GM06990 (cell line): Measurements from ENCODE around the gene PDIA2.

Experiments
- DNase-seq: peaks from one replicate; pipeline ENCODE4 v3.0.0-alpha.2; 2011; ENCODE audit not compliant: insufficient read length; ENCODE audit errors: extremely low read depth
- H3K27me3 ChIP-seq: replicated peaks from 2 replicates; pipeline ENCODE4 v1.6.0; 2011; ENCODE audit warnings: low read length; ENCODE audit not compliant: control insufficient read depth, insufficient read depth
- H3K36me3 ChIP-seq: 2 replicates; pipeline ENCODE4 v1.5.1; 2011; ENCODE audit warnings: low read length; ENCODE audit not compliant: control insufficient read depth, insufficient read depth
- H3K4me3 ChIP-seq: replicated peaks from 2 replicates; pipeline ENCODE4 v1.5.1; 2011; ENCODE audit warnings: low read depth, mild to moderate bottlenecking, control low read depth, low read length
- TF ChIP-seq, protein P1 (sequence below): IDR thresholded peaks from 2 replicates; pipeline ENCODE4 v1.5.1; 2011; ENCODE audit warnings: low read length, control low read depth, mild to moderate bottlenecking, inconsistent platforms; ENCODE audit not compliant: insufficient read depth, poor library complexity, severe bottlenecking

Gene PDIA2

DNA sequence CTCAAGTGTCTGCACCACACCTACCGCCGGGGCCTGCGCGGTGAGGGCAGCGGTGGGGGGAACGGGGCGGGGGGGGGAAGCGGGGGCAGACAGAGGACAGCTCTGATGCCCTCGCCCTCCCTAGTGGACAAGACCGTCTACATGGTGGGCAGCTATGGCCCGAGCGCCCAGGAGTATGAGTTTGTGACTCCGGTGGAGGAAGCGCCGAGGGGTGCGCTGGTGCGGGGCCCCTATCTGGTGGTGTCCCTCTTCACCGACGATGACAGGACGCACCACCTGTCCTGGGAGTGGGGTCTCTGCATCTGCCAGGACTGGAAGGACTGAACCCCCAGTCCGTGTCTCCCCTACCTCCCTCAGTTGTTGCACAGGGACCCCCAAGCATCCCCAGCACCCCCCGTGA is 473 bp upstream of the PDIA2 start:
- H3K27me3 ChIP-seq = no peaks in the 10 kb centered on the region
- H3K36me3 ChIP-seq = peaks cover 1% of the 10 kb centered on the region
- TF ChIP-seq, protein P1, sequence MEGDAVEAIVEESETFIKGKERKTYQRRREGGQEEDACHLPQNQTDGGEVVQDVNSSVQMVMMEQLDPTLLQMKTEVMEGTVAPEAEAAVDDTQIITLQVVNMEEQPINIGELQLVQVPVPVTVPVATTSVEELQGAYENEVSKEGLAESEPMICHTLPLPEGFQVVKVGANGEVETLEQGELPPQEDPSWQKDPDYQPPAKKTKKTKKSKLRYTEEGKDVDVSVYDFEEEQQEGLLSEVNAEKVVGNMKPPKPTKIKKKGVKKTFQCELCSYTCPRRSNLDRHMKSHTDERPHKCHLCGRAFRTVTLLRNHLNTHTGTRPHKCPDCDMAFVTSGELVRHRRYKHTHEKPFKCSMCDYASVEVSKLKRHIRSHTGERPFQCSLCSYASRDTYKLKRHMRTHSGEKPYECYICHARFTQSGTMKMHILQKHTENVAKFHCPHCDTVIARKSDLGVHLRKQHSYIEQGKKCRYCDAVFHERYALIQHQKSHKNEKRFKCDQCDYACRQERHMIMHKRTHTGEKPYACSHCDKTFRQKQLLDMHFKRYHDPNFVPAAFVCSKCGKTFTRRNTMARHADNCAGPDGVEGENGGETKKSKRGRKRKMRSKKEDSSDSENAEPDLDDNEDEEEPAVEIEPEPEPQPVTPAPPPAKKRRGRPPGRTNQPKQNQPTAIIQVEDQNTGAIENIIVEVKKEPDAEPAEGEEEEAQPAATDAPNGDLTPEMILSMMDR = no peak
- no peak for DNase-seq
- no peak overlapping the region for H3K4me3 ChIP-seq

DNA sequence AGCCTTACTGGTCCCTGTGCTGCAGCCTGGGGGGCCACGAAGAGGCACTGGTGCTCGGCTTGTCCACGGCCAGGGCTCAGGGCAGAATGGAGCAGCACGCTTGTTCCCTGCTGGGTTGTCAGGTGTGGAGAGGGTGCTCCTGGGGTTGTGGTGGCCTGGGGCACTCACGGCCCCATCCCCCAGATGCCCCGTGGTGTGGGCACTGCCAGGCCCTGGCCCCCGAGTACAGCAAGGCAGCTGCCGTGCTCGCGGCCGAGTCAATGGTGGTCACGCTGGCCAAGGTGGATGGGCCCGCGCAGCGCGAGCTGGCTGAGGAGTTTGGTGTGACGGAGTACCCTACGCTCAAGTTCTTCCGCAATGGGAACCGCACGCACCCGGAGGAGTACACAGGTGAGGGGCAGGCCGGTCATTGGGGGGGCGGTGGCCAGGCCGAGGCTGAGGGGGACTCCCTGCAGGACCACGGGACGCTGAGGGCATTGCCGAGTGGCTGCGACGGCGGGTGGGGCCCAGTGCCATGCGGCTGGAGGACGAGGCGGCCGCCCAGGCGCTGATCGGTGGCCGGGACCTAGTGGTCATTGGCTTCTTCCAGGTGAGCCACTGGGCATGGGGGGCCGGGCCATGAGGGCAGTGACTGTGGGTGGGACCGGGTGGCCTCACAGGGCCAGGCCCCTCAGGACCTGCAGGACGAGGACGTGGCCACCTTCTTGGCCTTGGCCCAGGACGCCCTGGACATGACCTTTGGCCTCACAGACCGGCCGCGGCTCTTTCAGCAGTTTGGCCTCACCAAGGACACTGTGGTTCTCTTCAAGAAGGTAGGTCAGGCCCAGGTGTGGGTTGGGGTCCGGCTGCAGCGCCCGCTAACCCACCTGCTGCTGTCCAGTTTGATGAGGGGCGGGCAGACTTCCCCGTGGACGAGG is 1.5 kb downstream of the PDIA2 start:
- TF ChIP-seq, protein P1 = no peak
- Histone ChIP-seq H3K4me3 (no peak overlapping the region), H3K36me3 (peaks cover 7% of the 10 kb centered on the region), H3K27me3 (no peaks in the 10 kb centered on the region)
- DNase-seq = no peak

DNA sequence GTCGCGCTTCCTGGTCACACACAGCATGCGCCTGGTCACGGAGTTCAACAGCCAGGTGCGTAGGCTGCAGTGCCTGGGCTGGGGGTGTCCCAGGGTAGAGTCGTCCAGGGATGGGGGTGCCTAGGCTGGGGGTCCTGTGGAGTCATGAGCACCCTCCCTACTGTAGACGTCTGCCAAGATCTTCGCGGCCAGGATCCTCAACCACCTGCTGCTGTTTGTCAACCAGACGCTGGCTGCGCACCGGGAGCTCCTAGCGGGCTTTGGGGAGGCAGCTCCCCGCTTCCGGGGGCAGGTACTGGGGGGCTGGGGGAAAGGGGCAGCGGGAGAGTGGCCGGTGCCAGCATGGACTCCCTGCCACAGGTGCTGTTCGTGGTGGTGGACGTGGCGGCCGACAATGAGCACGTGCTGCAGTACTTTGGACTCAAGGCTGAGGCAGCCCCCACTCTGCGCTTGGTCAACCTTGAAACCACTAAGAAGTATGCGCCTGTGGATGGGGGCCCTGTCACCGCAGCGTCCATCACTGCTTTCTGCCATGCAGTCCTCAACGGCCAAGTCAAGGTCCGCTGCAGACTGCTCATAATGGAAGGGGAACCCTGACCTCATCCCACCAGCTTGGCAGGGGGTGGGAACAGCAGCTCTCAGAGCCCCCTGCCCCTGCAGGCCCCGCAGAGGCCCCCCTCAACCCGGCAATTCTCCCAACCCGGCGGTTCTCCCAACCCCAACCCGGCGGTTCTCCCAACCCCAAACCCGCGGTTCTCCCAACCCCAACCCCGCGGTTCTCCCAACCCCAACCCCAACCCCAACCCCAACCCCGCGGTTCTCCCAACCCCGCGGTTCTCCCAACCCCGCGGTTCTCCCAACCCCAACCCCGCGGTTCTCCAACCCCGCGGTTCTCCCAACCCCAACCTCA is 2.4 kb downstream of the PDIA2 start:
- Histone ChIP-seq H3K27me3 (no peaks in the 10 kb centered on the region), H3K4me3 (no peak overlapping the region), H3K36me3 (peaks cover 8% of the 10 kb centered on the region)
- DNase-seq = peak; percentile 38
- TF ChIP-seq, protein P1 = no peak

DNA sequence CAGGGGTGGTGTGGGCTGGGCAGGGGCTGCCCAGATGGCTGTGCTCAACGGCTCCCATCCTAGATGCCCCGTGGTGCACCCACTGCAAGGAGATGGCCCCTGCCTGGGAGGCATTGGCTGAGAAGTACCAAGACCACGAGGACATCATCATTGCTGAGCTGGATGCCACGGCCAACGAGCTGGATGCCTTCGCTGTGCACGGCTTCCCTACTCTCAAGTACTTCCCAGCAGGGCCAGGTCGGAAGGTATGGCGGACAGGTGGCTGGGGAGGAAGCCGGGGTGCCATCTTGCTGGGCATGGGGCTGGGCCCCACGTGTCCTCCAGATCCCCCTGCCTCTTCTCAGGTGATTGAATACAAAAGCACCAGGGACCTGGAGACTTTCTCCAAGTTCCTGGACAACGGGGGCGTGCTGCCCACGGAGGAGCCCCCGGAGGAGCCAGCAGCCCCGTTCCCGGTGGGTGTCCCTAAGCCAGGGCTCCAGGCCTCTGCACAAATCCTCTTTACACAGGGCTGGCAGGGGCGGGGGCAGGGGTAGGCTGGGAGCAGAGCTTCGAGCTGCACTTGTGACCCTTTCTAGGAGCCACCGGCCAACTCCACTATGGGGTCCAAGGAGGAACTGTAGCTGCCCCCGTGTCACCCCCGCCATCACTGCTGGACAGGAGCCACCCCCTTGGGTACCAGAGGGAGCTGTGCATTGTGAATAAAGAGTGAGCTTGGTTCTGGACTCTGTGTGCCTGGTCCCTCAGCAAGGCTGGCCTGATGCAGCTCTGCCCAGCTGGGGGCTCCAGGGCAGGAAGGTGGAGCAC is 3.7 kb downstream of the PDIA2 start:
- H3K4me3 ChIP-seq = no peak overlapping the region
- no peaks in the 10 kb centered on the region for H3K27me3 ChIP-seq
- TF ChIP-seq, protein P1 = no peak
- DNase-seq = no peak
- peaks cover 10% of the 10 kb centered on the region for H3K36me3 ChIP-seq

DNA sequence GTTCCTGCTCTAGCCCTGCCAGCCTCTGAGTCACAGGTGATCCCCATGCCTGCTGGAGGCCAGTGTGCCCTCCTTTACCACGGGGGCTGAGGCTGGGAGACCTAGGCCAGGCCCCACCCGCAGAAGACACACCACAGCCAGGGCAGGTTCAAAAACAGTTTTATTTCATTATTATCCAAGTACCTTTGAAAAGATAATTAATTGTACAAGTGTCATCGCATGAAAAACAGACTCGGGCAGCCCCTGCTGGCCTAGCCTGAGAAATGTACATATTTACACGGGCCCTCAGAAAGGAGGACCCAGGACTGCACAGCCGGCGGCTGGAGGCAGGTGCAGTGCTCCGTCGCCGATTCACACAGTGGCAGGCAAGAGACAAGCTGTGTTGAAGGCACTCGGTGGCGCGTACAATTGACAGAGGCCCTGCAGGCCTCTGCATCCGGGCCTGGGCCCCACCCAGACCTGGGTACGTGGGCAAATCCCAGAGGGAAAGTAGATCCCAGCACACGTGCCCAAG is 4.4 kb downstream of the PDIA2 start:
- Histone ChIP-seq H3K36me3 (peaks cover 10% of the 10 kb centered on the region), H3K27me3 (no peaks in the 10 kb centered on the region), H3K4me3 (no peak overlapping the region)
- TF ChIP-seq, protein P1 = no peak
- no peak for DNase-seq
